Measurements from ENCODE around the gene TYK2. TPM values are rescaled to one million over a fixed set of nuclear protein-coding genes. Genes with fewer than 3 reads are reported as not detected.
"Not testable (repeated sequence)": the region's sequence is repeated elsewhere in the genome, so short reads cannot be mapped to it uniquely, and the experiment has no call there.

The TYK2 gene
- total RNA-seq, 1 donor from 2014 or later, result 36.1 TPM

DNA sequence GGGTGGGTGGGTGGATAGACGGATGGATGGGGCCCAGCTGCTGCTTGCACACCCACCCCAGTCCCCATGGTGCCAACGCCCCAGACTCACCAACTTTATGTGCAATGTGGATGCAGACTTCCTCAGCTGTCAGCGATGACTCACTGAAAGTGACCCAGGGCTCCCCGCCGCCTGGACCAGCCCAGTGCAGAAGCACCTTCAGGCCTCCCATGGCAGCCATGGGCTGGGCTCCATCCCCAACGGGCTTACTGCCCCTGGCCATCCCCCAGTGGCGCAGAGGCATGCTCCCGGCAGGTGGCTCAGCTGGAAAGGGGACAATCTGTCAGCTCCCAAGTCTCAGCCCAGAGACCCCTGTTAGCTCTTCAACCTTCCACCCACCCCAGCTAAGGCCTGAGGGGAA, 2.2 kb downstream of the TYK2 start:
- no peak overlapping the region for H3K4me3 ChIP-seq (ENCODE audit: low read depth, low read length)
- H3K36me3 ChIP-seq (ENCODE audit: control insufficient read depth, insufficient read depth, low read length), result peaks cover 9% of the 10 kb centered on the region
- DNase-seq (ENCODE audit: low read depth) (no peak), FAIRE-seq (no peak)
- no peaks in the 10 kb centered on the region for H3K27me3 ChIP-seq (ENCODE audit: control insufficient read depth, insufficient read depth, low read length)
- TF ChIP-seq, protein P1, sequence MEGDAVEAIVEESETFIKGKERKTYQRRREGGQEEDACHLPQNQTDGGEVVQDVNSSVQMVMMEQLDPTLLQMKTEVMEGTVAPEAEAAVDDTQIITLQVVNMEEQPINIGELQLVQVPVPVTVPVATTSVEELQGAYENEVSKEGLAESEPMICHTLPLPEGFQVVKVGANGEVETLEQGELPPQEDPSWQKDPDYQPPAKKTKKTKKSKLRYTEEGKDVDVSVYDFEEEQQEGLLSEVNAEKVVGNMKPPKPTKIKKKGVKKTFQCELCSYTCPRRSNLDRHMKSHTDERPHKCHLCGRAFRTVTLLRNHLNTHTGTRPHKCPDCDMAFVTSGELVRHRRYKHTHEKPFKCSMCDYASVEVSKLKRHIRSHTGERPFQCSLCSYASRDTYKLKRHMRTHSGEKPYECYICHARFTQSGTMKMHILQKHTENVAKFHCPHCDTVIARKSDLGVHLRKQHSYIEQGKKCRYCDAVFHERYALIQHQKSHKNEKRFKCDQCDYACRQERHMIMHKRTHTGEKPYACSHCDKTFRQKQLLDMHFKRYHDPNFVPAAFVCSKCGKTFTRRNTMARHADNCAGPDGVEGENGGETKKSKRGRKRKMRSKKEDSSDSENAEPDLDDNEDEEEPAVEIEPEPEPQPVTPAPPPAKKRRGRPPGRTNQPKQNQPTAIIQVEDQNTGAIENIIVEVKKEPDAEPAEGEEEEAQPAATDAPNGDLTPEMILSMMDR (IDR thresholded peaks at IDR 0.05; ENCODE audit: insufficient read depth, low read length, severe bottlenecking), result no peak

DNA sequence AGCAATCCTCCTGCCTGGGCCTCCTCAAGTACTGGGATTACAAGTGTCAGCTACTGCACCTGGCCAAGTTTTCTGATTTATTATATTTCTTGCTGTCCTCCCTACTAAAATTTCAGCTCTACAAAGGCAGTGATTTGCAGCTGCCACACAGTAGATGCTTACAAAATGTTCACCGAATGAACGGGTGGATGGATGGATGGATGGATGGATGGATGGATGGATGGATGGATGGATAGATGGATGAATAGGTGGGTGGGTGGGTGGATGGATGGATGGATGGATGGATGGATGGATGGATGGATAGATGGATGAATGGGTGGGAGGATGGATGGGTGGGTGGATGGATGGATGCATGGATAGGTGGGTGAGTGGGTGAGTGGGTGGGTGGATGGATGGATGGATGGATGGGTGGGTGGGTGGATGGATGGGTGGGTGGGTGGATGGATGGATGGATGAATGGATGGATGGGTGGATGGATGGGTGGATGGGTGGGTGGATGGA, 3.2 kb downstream of the TYK2 start:
- not testable (repeated sequence) for H3K4me3 ChIP-seq (ENCODE audit: low read depth, low read length); DNase-seq (ENCODE audit: low read depth); H3K27me3 ChIP-seq (ENCODE audit: control insufficient read depth, insufficient read depth, low read length); FAIRE-seq; H3K36me3 ChIP-seq (ENCODE audit: control insufficient read depth, insufficient read depth, low read length)

DNA sequence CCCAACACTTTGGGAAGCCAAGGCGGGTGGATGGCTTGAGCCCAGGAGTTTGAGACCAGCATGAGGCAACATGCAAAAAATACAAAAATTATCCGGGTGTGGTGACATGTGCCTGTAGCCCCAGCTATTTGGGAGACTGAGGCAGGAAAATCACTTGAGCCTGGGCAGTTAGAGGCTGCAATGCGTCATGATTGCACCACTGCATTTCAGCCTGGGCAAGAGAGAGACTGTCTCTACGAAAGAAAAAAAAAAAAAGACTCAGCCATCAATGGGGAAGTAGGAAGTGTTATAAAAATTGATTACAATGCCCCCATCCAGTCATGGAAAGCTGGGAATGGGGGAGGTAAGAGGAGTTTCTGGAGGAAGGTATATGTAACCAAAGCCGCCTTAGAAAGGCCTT, 5.4 kb downstream of the TYK2 start:
- Histone ChIP-seq H3K36me3 (ENCODE audit: control insufficient read depth, insufficient read depth, low read length) (peaks cover 9% of the 10 kb centered on the region), H3K27me3 (ENCODE audit: control insufficient read depth, insufficient read depth, low read length) (no peaks in the 10 kb centered on the region), H3K4me3 (ENCODE audit: low read depth, low read length) (no peak overlapping the region)
- no peak for DNase-seq (ENCODE audit: low read depth)
- TF ChIP-seq, protein P1 (IDR thresholded peaks at IDR 0.05; ENCODE audit: insufficient read depth, low read length, severe bottlenecking), result no peak
- no peak for FAIRE-seq

DNA sequence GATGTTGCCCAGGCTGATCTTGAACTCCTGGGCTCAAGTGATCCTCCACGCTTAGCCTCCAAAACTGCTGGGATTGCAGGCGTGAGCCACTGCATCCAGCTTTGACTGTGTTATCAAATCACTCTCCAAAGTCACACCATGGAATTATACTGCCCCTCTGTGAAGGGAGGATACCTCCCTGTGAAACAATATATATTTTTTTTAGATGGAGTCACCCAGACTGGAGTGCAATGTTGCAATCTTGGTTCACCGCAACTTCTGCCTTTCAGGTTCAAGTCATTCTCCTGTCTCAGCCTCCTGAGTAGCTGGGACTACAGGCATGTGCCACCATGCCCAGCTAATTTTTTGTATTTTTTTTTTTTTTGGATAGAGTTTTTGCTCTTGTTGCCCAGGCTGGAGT, 7.7 kb downstream of the TYK2 start:
- TF ChIP-seq, protein P1 (IDR thresholded peaks at IDR 0.05; ENCODE audit: insufficient read depth, low read length, severe bottlenecking), result no peak

DNA sequence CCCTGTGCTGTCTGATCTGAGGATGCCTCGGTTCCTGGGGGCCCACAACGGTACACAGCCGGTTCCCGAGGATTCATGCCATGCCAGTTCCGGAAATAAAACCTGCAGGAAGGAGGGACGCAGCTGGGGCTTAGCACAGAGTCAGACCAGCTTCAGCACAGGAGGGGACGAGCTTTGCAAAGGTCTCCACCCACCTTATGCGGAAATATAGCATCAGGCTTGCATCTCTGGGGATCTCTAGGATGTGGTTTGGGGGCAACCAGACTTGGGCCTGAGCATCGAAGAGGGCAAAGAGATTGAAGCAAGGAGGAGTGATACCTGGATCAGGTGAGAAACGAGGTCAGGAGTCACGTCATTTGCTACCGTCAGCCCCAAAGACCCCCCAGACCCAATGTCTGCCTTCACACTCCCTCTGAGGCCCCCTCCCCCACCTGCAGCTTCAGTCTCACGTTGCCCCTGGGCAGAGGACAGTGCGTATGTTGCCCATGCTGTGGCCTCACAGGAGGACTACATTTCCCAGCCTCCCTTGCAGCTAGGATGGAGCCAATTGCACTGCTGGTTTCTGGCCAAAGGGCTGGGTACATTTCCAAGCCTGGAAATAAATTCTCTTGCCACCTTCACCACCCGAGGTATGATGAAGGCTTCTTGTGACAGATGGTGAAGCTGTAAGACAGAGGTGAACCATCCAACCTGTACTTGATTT, 12.1 kb downstream of the TYK2 start:
- TF ChIP-seq, protein P1 (IDR thresholded peaks at IDR 0.05; ENCODE audit: insufficient read depth, low read length, severe bottlenecking), result no peak
- H3K4me3 ChIP-seq (ENCODE audit: low read depth, low read length), result no peak overlapping the region
- peaks cover 22% of the 10 kb centered on the region for H3K36me3 ChIP-seq (ENCODE audit: control insufficient read depth, insufficient read depth, low read length)
- no peak for FAIRE-seq
- no peak for DNase-seq (ENCODE audit: low read depth)
- no peaks in the 10 kb centered on the region for H3K27me3 ChIP-seq (ENCODE audit: control insufficient read depth, insufficient read depth, low read length)

More for the DNA sequence above, 7.7 kb downstream of the TYK2 start:
- Histone ChIP-seq H3K4me3 (ENCODE audit: low read depth, low read length) (no peak overlapping the region), H3K36me3 (ENCODE audit: control insufficient read depth, insufficient read depth, low read length) (peaks cover 11% of the 10 kb centered on the region), H3K27me3 (ENCODE audit: control insufficient read depth, insufficient read depth, low read length) (no peaks in the 10 kb centered on the region)
- no peak for FAIRE-seq
- no peak for DNase-seq (ENCODE audit: low read depth)

DNA sequence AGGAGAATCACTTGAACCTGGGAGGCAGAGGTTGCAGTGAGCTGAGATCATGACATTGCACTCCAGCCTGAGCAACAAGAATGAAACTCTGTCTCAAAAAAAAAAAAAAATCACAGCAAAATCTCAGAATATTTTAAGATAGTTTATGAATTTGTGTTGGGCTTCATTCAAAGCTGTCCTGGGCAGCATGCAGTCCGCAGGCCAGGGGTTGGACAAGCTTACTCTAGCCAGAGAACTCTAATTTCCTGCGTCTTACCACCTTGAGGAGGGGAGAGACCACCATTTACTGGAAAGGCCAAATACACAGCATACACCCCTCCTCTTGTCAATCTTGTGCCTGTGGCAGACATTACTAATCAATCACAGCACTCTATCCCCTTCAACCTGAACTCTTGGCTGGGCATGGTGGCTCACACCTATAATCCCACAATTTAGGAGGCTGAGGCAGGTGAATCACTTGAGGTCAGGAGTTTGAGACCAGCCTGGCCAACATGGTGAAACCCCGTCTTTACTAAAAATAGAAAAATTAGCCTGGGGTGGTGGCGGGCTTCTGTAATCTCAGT, 13.3 kb downstream of the TYK2 start:
- H3K36me3 ChIP-seq (ENCODE audit: control insufficient read depth, insufficient read depth, low read length), result peaks cover 27% of the 10 kb centered on the region
- DNase-seq (ENCODE audit: low read depth); FAIRE-seq; H3K27me3 ChIP-seq (ENCODE audit: control insufficient read depth, insufficient read depth, low read length); H3K4me3 ChIP-seq (ENCODE audit: low read depth, low read length): not testable (repeated sequence)

Data from bronchial epithelial cell (primary cell).